ENCODE measurements around the gene TRMT44.

GRCh38 chr4:8393593-8394038 lies 47.0 kb upstream of the TRMT44 start:
- TF ChIP-seq RAD21 (IDR thresholded peaks at IDR 0.05; ENCODE audit: low read depth) (peak; percentile 24; the same call in 1 of the 2 replicates), EP300 (IDR thresholded peaks at IDR 0.05; ENCODE audit: borderline replicate concordance) (no peak; the same call in 1 of the 2 replicates), NFIC (IDR thresholded peaks at IDR 0.05) (no peak), TAF1 (IDR thresholded peaks at IDR 0.05; ENCODE audit: low read depth) (no peak), YY1 (IDR thresholded peaks at IDR 0.05; ENCODE audit: low read depth) (no peak), MAX (IDR thresholded peaks at IDR 0.05) (no peak), CEBPB (IDR thresholded peaks at IDR 0.05) (no peak), FOXM1 (IDR thresholded peaks at IDR 0.05; ENCODE audit: borderline replicate concordance, low read depth) (no peak), ZBTB7A (IDR thresholded peaks at IDR 0.05; ENCODE audit: low read depth) (no peak), REST (IDR thresholded peaks at IDR 0.05; ENCODE audit: low read depth) (no peak), CREB1 (IDR thresholded peaks at IDR 0.05; ENCODE audit: low read depth) (no peak), EGR1 (IDR thresholded peaks at IDR 0.05) (no peak)
